GM12874 (cell line): ENCODE results near the gene INSYN2A.

Source experiments
- TF ChIP-seq, protein P1 (sequence below): IDR thresholded peaks from 2 replicates; pipeline ENCODE4 v1.5.1; 2011; ENCODE audit warnings: low read depth, mild to moderate bottlenecking, control low read depth, low read length, moderate library complexity; ENCODE audit not compliant: insufficient read depth

INSYN2A gene

GRCh38 chr10:127168261-127168660 is 28.1 kb downstream of the INSYN2A start:
- TF ChIP-seq, protein P1, sequence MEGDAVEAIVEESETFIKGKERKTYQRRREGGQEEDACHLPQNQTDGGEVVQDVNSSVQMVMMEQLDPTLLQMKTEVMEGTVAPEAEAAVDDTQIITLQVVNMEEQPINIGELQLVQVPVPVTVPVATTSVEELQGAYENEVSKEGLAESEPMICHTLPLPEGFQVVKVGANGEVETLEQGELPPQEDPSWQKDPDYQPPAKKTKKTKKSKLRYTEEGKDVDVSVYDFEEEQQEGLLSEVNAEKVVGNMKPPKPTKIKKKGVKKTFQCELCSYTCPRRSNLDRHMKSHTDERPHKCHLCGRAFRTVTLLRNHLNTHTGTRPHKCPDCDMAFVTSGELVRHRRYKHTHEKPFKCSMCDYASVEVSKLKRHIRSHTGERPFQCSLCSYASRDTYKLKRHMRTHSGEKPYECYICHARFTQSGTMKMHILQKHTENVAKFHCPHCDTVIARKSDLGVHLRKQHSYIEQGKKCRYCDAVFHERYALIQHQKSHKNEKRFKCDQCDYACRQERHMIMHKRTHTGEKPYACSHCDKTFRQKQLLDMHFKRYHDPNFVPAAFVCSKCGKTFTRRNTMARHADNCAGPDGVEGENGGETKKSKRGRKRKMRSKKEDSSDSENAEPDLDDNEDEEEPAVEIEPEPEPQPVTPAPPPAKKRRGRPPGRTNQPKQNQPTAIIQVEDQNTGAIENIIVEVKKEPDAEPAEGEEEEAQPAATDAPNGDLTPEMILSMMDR: no peak

- TF ChIP-seq, protein P1: no peak
Observed at GRCh38 chr10:127162841-127163240, 33.5 kb downstream of the INSYN2A start.

GRCh38 chr10:127161482-127161881 is 34.9 kb downstream of the INSYN2A start:
- TF ChIP-seq, protein P1: no peak

DNA sequence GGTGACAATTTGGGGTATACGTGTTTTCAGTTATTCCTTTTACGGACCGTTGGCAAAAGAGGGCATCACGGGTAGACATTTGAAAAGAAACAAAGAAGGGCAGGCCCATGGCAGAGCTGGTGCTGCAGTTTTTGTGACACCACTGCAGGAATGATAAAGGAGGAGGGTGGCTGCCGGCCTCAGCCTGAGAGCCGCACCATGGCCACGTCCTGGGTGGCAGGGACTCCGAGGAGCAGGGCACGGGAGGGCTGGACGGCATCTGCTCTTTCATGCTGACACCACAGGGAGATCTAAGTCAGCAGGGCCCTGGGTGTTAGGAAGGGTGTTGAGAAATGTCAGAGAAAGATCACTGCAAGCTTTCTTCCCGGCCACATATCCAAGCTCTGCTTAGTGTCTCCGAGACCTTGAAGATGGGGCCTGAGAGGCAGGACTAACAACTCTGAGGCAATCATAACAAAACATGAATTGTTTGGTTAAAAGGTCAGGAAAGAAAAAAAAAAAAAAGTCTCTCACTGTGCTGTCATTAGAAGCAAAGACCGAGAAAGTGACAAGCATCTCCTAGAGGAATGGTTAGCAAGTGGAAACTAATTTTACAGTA is 36.6 kb downstream of the INSYN2A start:
- TF ChIP-seq, protein P1: no peak

DNA sequence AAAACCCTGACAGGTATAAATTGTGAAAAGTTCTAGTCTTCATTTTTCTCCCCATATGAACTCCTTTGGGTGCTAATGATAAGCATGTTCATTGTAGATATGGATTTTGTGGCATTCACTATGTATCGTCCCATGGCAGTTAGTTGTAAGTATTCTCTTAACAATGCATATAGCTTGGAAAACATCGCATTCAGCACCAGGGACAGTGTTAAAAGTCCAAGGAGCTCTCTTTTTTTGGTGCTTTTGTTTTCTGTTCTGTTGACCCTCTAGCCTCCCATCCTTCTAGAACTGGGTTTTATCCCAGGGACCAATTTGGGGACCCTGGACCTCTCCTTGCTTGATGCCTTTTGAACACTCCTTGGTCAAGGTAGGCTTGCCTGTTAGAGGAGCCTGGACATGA is 37.7 kb downstream of the INSYN2A start:
- TF ChIP-seq, protein P1: no peak

GRCh38 chr10:127157506-127158200 is 38.7 kb downstream of the INSYN2A start:
- TF ChIP-seq, protein P1: no peak

DNA sequence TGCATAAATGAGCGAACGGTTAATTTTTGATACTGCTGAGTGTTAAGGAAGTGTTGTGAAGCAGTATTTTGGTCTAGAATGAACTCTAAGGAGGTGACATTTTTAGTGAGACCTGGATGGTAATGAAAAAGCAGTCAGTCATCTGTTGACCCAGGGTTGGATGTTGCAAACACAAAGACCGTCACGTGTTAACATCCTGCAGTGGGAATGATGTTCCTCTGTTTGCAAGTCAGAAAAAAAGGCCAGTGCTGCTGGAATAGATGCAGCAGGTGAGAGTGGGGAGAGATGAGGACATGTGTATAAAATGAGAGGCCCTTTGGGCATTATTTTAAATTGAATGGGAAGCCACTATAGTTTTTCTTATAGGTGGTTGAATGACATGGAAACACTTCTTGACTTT is 39.3 kb downstream of the INSYN2A start:
- TF ChIP-seq, protein P1: no peak
